ENCODE measurements around the gene EEF1AKMT3. TPM values are rescaled to one million over a fixed set of nuclear protein-coding genes. Genes with fewer than 3 reads are reported as not detected.
A peak's percentile ranks its signal among the peaks of the same experiment; 100 is the strongest.

EEF1AKMT3 gene
- total RNA-seq, 1 donor from 2014 or later, result 5.6 TPM

- H3K27me3 Mint-ChIP-seq, result no peaks in the 10 kb centered on the region
- peaks cover 8% of the 10 kb centered on the region for H3K36me3 Mint-ChIP-seq (ENCODE audit: insufficient read depth)
- H3K4me1 Mint-ChIP-seq (ENCODE audit: low read depth), result peaks cover 12% of the 10 kb centered on the region
- H3K27ac Mint-ChIP-seq, result no peak overlapping the region
- no peak overlapping the region for H3K4me3 Mint-ChIP-seq (ENCODE audit: low read depth)
- DNase-seq (ENCODE audit: low spot score, unreplicated experiment), result no peak
- TF ChIP-seq, protein P1, sequence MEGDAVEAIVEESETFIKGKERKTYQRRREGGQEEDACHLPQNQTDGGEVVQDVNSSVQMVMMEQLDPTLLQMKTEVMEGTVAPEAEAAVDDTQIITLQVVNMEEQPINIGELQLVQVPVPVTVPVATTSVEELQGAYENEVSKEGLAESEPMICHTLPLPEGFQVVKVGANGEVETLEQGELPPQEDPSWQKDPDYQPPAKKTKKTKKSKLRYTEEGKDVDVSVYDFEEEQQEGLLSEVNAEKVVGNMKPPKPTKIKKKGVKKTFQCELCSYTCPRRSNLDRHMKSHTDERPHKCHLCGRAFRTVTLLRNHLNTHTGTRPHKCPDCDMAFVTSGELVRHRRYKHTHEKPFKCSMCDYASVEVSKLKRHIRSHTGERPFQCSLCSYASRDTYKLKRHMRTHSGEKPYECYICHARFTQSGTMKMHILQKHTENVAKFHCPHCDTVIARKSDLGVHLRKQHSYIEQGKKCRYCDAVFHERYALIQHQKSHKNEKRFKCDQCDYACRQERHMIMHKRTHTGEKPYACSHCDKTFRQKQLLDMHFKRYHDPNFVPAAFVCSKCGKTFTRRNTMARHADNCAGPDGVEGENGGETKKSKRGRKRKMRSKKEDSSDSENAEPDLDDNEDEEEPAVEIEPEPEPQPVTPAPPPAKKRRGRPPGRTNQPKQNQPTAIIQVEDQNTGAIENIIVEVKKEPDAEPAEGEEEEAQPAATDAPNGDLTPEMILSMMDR (IDR thresholded peaks at IDR 0.05; ENCODE audit: unreplicated experiment), result no peak
- H3K9me3 Mint-ChIP-seq (ENCODE audit: low read depth), result no peaks in the 10 kb centered on the region
Observed at GRCh38 chr12:57779736-57780135, 7.3 kb downstream of the EEF1AKMT3 start.

GRCh38 chr12:57780284-57780897, 8.0 kb downstream of the EEF1AKMT3 start:
- TF ChIP-seq, protein P1 (IDR thresholded peaks at IDR 0.05; ENCODE audit: unreplicated experiment), result no peak
- Mint-ChIP-seq H3K4me1 (ENCODE audit: low read depth) (peaks cover 12% of the 10 kb centered on the region), H3K36me3 (ENCODE audit: insufficient read depth) (peaks cover 8% of the 10 kb centered on the region), H3K4me3 (ENCODE audit: low read depth) (no peak overlapping the region), H3K27me3 (no peaks in the 10 kb centered on the region), H3K27ac (no peak overlapping the region), H3K9me3 (ENCODE audit: low read depth) (no peaks in the 10 kb centered on the region)
- no peak for DNase-seq (ENCODE audit: low spot score, unreplicated experiment)

- TF ChIP-seq, protein P1 (IDR thresholded peaks at IDR 0.05; ENCODE audit: unreplicated experiment), result no peak
- Mint-ChIP-seq H3K27me3 (no peaks in the 10 kb centered on the region), H3K9me3 (ENCODE audit: low read depth) (no peaks in the 10 kb centered on the region), H3K4me1 (ENCODE audit: low read depth) (peaks cover 12% of the 10 kb centered on the region), H3K4me3 (ENCODE audit: low read depth) (no peak overlapping the region), H3K27ac (no peak overlapping the region), H3K36me3 (ENCODE audit: insufficient read depth) (peaks cover 6% of the 10 kb centered on the region)
- DNase-seq (ENCODE audit: low spot score, unreplicated experiment), result no peak
Observed at GRCh38 chr12:57781244-57781643, 8.8 kb downstream of the EEF1AKMT3 start.

- peaks cover 12% of the 10 kb centered on the region for H3K4me1 Mint-ChIP-seq (ENCODE audit: low read depth)
Observed at GRCh38 chr12:57781801-57782200, 9.4 kb downstream of the EEF1AKMT3 start.

GRCh38 chr12:57782243-57782607, 9.8 kb downstream of the EEF1AKMT3 start:
- TF ChIP-seq, protein P1 (IDR thresholded peaks at IDR 0.05; ENCODE audit: unreplicated experiment), result no peak
- Mint-ChIP-seq H3K36me3 (ENCODE audit: insufficient read depth) (peaks cover 9% of the 10 kb centered on the region), H3K27ac (peak overlapping the region; percentile 96), H3K27me3 (no peaks in the 10 kb centered on the region), H3K9me3 (ENCODE audit: low read depth) (no peaks in the 10 kb centered on the region), H3K4me3 (ENCODE audit: low read depth) (peak overlapping the region; percentile 100), H3K4me1 (ENCODE audit: low read depth) (peaks cover 12% of the 10 kb centered on the region)
- DNase-seq (ENCODE audit: low spot score, unreplicated experiment), result no peak

More at GRCh38 chr12:57781801-57782200, 9.4 kb downstream of the EEF1AKMT3 start:
- Mint-ChIP-seq H3K4me3 (ENCODE audit: low read depth) (peak overlapping the region; percentile 100), H3K27ac (no peak overlapping the region), H3K9me3 (ENCODE audit: low read depth) (no peaks in the 10 kb centered on the region), H3K36me3 (ENCODE audit: insufficient read depth) (peaks cover 9% of the 10 kb centered on the region), H3K27me3 (no peaks in the 10 kb centered on the region)
- DNase-seq (ENCODE audit: low spot score, unreplicated experiment), result no peak
- TF ChIP-seq, protein P1 (IDR thresholded peaks at IDR 0.05; ENCODE audit: unreplicated experiment), result no peak

All from progenitor cell of endocrine pancreas (in vitro differentiated cells).